Type B pancreatic cell (in vitro differentiated cells): ENCODE results near the gene STXBP5L. TPM values are rescaled to one million over a fixed set of nuclear protein-coding genes. Genes with fewer than 3 reads are reported as not detected.

Source experiments
- DNase-seq: peaks from one replicate; pipeline ENCODE4 v3.0.0; 2021; ENCODE audit warnings: mixed read lengths; ENCODE audit not compliant: unreplicated experiment; ENCODE audit errors: extremely low spot score
- H3K27ac Mint-ChIP-seq: 2 replicates; pipeline ENCODE4 v1.8.0; 2021; ENCODE audit warnings: mild to moderate bottlenecking, mixed read lengths
- H3K27me3 Mint-ChIP-seq: 2 replicates; pipeline ENCODE4 v1.8.0; 2021; ENCODE audit warnings: mixed read lengths
- H3K36me3 Mint-ChIP-seq: 2 replicates; pipeline ENCODE4 v1.8.0; 2021; ENCODE audit warnings: mixed read lengths
- H3K4me1 Mint-ChIP-seq: one replicate; pipeline ENCODE4 v1.8.0; 2021; ENCODE audit warnings: mixed read lengths; ENCODE audit not compliant: unreplicated experiment
- H3K4me3 Mint-ChIP-seq: 2 replicates; pipeline ENCODE4 v1.8.0; 2021; ENCODE audit warnings: mild to moderate bottlenecking, mixed read lengths
- H3K9me3 Mint-ChIP-seq: 2 replicates; pipeline ENCODE4 v1.8.0; 2021; ENCODE audit warnings: mixed read lengths
- CTCF ChIP-seq: fragments of 200-600 bp; sonication (generic); conservative IDR thresholded peaks from 2 replicates; pipeline ENCODE4 v1.5.0; 2021; ENCODE audit warnings: antibody characterized with exemption, mild to moderate bottlenecking
- total RNA-seq: library from RNA; stranded (reverse); gene quantifications from 2 replicates; pipeline ENCODE4 v1.2.1, GENCODE V29; 2021; ENCODE audit warnings: low replicate concordance

The STXBP5L gene
- total RNA-seq, 1 donor from 2014 or later = 3.6 TPM

- Mint-ChIP-seq H3K4me3 (no peak overlapping the region), H3K27ac (no peak overlapping the region), H3K36me3 (no peaks in the 10 kb centered on the region), H3K27me3 (no peaks in the 10 kb centered on the region), H3K4me1 (no peaks in the 10 kb centered on the region), H3K9me3 (no peaks in the 10 kb centered on the region)
- TF ChIP-seq CTCF = no peak
- no peak for DNase-seq
These were observed 491.8 kb downstream of the STXBP5L start for GRCh38 chr3:121399820-121400219.

GRCh38 chr3:121405631-121406030 is 497.6 kb downstream of the STXBP5L start:
- no peaks in the 10 kb centered on the region for H3K4me1 Mint-ChIP-seq
- TF ChIP-seq CTCF = no peak
- H3K9me3 Mint-ChIP-seq = no peaks in the 10 kb centered on the region
- H3K27ac Mint-ChIP-seq = no peak overlapping the region
- DNase-seq = no peak
- no peaks in the 10 kb centered on the region for H3K27me3 Mint-ChIP-seq
- H3K36me3 Mint-ChIP-seq = no peaks in the 10 kb centered on the region
- no peak overlapping the region for H3K4me3 Mint-ChIP-seq

GRCh38 chr3:121411523-121411922 is 503.5 kb downstream of the STXBP5L start:
- no peak for TF ChIP-seq CTCF
- Mint-ChIP-seq H3K4me3 (no peak overlapping the region), H3K36me3 (no peaks in the 10 kb centered on the region), H3K27ac (no peak overlapping the region), H3K4me1 (no peaks in the 10 kb centered on the region), H3K9me3 (no peaks in the 10 kb centered on the region), H3K27me3 (no peaks in the 10 kb centered on the region)
- no peak for DNase-seq

- Mint-ChIP-seq H3K9me3 (no peaks in the 10 kb centered on the region), H3K36me3 (no peaks in the 10 kb centered on the region), H3K27ac (no peak overlapping the region), H3K4me1 (no peaks in the 10 kb centered on the region), H3K4me3 (no peak overlapping the region), H3K27me3 (no peaks in the 10 kb centered on the region)
- no peak for DNase-seq
- TF ChIP-seq CTCF = no peak
These were observed 506.9 kb downstream of the STXBP5L start for GRCh38 chr3:121414924-121415323.

- no peak overlapping the region for H3K4me3 Mint-ChIP-seq
- H3K27ac Mint-ChIP-seq = no peak overlapping the region
- H3K9me3 Mint-ChIP-seq = no peaks in the 10 kb centered on the region
- no peak for DNase-seq
- H3K4me1 Mint-ChIP-seq = no peaks in the 10 kb centered on the region
- TF ChIP-seq CTCF = no peak
- H3K27me3 Mint-ChIP-seq = no peaks in the 10 kb centered on the region
- H3K36me3 Mint-ChIP-seq = no peaks in the 10 kb centered on the region
These were observed 510.2 kb downstream of the STXBP5L start for GRCh38 chr3:121418182-121418581.

- DNase-seq = no peak
- no peak overlapping the region for H3K4me3 Mint-ChIP-seq
- no peaks in the 10 kb centered on the region for H3K9me3 Mint-ChIP-seq
- H3K36me3 Mint-ChIP-seq = peaks cover 3% of the 10 kb centered on the region
- H3K27me3 Mint-ChIP-seq = no peaks in the 10 kb centered on the region
- no peak overlapping the region for H3K27ac Mint-ChIP-seq
- H3K4me1 Mint-ChIP-seq = no peaks in the 10 kb centered on the region
- no peak for TF ChIP-seq CTCF
These were observed 516.5 kb downstream of the STXBP5L start for GRCh38 chr3:121424549-121424948.
